Measurements from ENCODE around the gene SASH3.

The SASH3 gene

DNA sequence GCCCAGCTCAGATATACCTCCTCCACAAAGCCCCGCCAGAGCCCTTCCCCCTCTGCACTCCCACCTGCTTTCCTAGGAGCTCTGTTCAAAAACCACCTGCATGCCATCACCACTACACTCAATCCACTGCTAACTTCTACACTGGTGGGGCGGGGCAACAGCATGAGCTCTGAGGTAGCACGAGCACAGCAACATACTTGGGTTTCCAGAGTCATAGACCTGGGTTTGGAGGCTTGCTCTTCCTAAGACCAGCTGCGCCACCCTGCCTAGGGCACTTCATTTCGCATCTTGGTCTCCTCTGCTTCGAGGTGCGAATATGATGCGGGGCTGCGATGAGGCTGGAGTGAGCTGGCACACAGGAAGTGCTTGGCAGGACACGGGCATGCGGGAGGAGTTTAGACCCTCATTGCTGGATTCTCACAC is 3.6 kb downstream of the SASH3 start:
- no peak for DNase-seq (ENCODE audit: low read depth)

DNA sequence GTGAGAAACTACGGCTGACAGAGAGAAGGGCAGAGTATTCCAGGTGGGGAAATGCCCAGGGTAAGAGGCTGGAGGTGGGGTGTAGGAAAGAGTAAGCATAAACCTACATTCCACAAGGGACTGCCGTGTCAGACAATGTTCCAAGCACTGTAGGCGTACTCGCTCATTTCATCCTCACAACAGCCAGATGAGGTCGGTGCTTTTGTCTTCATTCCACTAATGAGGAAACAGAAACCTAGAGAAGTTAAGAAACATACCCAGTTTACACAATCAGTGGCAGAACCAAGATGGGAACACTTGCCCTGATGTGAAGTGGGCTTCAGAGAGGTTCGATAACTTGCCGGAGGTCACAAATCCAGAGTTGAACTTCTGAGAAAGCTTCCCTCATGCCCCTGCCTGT is 4.6 kb downstream of the SASH3 start:
- no peak for DNase-seq (ENCODE audit: low read depth)

DNA sequence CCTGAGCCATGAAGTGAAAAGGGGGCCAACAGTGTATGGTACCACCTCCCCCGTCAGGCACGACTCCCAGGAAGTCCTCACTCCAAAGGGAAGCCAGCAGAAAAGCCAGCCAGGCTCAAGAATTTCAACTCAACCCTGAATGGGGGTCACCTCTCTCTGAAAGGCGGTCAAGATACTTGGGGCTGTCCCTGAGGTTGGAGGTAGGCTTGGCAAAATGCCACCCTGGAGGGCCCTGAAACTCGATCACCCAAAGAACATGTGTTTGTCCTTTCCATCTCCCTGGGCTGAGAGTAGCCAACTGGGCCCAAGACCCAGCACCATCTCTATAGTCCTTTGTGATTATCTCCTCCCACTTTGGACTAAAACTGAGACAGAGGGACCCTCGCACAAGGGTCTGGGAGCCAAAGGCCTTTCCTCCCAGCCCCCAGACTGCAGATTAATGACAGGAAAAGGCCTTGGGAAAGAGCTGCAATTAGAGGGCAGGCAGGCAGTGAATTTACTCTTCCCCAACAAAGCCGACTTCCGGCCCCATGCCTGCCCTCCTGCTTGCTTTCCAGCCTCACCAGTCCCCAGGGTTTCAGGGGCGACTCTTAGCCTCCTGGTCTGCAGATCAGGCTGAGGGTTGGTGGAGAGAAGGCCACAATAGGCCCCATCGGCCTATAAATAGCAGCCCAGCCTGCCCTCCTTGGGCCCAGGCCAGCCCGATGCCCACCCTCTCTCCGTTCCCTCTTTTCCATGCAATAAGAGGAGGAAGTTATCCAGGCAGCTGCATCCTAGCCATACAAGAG is 5.6 kb downstream of the SASH3 start:
- DNase-seq (ENCODE audit: low read depth), result no peak

DNA sequence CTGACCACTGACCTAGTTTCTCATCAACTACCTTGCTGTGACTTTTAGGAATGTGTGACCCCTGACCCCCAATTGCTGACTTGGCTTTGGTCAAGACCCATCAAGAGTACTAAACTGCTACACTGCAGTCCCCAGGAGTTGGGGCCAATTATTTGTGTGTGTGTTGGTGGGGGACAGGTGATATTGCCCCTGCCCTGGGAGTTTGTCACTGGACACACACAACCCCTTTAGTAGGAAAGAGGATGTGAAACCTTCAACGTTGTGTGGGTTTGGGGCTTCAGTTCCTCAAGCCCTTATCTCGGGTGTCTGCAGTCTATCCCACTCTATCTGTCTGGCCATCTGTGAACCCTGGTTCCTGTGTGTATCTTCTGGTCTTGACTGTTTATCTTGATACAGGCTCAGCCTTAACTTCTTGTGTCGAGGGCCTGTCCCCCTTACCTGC is 6.5 kb downstream of the SASH3 start:
- no peak for DNase-seq (ENCODE audit: low read depth)

DNA sequence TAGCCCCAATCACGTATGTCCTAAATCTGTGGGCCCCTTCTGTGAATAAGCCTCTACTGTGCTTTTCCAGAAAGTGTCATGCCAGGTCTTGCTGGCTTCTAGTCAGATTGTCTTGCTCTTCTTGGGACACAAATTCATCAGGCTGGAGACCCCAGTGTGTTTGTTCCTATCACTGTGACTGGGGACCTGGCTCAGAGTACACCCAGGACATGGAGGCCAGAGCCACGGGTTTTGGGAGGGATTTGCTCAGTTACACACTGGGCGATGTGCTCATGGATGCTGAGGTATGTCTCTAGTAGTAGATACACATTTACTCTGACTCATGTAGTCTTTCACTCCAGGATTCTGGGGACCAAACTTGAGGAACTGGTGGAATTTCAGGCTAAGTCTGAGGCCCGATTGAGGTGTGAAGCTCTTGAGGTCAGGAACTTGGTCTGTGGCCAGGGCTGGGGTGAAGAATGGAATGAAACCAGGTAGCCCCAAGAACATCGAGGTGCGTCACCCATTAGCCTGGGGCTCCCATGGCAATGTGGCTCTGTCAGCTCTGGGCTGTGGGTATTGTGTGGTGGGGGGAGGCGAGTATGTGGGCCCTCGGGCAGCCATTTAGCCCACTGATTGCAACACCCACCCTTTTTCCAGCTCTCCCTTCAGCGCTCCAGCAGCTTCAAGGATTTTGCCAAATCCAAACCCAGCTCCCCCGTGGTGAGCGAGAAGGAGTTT is 7.7 kb downstream of the SASH3 start:
- no peak for DNase-seq (ENCODE audit: low read depth)

DNA sequence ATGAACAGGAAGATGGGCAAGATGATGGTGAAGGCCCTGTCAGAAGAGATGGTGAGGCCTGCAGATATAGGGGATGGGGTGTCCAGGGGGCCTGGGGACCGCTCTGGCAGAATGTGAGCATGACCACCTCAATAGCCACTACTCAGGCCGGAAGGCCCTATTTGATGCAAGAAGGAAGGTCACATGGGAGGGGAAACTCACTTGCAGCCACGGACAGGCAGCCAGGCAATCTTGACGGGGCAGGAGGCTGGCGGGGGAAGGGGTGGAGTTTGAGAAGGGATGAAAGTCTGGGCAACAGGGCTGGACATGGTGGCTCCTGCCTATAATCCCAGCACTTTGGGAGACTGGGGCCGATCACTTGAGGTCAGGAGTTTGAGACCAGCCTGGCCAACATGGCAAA is 8.8 kb downstream of the SASH3 start:
- DNase-seq (ENCODE audit: low read depth), result no peak

DNA sequence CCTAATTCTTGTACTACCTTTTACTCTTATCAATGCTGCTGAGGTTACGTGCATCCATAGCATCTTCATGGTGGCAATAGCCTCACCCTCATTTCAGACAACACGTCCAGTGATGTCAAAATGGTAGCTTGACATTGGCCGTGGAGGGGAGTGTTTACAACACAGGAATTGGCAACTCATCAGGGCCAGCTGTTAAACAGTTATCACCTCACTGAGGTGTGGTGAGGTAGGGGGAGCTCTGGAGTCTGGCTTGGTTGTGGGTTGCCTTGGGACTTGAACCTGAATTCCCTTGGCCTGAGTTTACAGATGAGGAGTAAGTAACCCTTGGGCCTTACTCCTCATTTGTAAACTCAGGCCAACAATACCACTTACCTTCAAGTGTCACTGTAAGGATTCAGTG is 10.4 kb downstream of the SASH3 start:
- DNase-seq (ENCODE audit: low read depth), result no peak

DNA sequence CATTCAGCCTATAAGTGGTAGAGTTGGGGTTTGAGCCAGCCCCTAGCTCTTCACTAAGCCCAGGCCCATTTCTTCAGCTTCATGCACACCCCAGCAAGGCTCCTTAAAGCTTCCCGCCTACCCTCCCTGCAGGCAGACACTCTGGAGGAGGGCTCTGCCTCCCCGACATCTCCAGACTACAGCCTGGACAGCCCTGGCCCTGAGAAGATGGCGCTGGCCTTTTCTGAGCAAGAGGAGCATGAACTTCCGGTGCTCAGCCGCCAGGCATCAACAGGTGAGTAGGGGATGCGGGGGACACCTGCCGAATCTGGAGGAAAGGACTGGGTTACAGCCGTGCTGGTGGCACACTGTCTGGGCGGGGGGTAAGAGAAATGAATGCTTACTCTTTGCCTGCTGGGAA is 11.1 kb downstream of the SASH3 start:
- no peak for DNase-seq (ENCODE audit: low read depth)

DNA sequence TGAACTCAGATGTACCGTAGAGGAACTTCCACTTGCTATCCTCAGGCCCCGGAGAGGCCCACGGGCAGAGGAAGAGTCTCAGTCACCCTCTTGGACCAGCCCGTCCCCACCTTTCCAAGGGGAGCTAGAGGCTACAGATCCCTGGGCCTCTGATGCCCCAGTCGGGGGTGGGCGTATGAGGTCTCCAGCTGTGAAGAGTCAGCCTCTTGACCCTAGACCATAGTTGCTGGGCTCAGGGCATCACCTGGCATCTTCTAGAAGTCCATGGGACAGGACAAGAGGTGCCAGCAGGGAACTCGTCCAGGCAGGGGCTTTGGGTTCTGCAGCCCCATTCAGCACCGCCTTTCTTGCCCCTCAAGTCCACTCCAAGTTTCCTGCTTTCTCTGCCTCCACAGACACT is 11.6 kb downstream of the SASH3 start:
- DNase-seq (ENCODE audit: low read depth), result no peak

DNA sequence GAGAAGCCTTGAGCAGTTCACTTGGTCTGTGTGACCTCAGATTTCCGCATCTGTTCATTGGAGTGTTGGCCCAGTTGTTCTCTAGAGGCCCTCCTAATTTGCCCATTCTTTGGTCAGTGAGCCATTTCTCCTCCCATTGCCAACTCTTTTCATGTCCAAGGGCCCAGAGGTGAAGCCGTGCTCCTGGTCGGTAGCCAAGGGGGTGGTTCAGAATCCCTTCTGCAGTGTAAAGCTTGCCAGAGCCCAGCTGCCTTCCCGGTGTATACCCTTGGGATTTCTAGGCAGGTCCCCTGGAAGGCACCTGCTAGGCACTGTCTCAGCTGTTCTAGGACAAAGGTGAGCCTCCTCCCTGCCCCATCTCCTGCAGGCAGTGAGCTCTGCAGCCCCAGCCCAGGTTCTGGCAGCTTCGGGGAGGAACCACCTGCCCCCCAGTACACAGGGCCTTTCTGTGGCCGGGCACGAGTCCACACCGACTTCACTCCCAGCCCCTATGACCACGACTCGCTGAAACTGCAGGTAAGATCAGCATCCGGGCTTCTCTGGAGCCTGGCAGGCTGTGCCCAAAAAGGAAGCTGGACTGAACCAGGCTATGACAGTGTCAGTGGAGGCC is 12.3 kb downstream of the SASH3 start:
- DNase-seq (ENCODE audit: low read depth), result no peak

DNA sequence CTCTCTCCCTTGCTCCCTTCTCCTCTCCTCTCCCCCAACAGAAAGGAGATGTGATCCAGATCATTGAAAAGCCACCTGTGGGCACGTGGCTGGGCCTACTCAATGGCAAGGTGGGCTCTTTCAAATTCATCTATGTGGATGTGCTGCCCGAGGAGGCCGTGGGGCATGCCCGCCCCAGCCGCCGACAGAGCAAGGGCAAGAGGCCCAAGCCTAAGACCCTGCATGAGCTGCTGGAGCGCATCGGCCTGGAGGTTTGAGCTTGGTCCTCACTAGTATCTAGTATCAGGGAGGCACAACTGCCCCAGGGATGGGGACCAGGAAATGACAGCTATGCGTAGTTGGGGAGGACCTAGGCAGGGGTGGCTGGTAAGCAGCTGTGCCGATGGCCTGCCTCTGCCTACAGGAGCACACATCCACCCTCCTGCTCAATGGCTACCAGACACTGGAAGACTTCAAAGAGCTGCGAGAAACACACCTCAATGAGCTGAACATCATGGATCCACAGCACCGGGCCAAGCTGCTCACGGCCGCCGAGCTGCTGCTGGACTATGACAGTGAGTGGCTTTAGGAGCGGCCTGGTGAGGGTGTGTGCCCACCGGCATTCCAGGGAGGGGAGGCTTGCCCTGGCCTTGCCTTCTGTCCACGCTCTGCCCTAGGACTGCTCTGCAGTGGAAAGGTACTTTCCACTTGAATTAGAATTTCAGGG is 13.0 kb downstream of the SASH3 start:
- DNase-seq (ENCODE audit: low read depth), result no peak

DNA sequence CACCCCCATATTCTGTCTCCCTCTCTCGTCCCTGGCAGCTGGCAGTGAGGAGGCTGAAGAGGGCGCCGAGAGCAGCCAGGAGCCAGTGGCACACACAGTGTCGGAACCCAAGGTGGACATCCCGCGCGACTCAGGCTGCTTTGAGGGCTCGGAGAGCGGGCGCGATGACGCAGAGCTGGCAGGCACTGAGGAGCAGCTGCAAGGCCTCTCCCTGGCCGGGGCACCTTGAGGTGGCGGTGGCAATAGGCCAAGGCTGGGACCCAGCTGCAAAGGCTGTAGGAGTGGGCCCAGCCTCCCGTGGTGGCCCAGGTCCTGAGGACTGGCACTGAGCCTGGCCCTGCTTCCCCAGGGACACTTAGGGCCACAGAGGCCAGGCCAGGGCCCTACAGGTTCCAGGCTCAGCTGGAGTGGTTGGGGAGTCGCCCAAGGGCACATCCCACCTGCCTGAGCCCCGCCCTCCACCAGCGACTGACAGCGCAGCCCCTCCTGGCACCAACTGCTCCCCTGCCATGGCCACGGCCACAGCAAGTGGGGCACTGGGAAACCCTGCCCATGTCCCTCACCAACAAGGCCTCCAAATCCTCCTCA is 13.9 kb downstream of the SASH3 start:
- DNase-seq (ENCODE audit: low read depth), result no peak

DNA sequence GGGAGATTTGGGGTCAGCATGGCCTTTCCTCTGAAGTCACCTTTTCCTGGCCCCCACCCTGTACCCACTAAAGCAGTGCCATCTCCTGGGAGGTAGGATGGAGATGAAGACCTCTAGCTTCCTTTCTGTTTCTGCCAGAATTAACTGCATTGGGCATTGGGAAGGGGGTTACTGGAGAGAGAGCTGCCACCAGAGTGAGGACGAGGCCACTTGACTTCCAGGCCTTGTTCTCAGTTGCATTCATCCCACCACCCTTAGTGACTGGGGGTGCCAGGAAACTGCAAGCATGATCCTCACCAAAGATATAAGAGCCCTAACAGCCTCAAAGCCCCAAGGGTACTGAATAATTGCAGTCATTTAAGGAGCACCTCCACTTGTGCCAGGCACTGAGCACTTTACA is 15.8 kb downstream of the SASH3 start:
- DNase-seq (ENCODE audit: low read depth), result no peak

DNA sequence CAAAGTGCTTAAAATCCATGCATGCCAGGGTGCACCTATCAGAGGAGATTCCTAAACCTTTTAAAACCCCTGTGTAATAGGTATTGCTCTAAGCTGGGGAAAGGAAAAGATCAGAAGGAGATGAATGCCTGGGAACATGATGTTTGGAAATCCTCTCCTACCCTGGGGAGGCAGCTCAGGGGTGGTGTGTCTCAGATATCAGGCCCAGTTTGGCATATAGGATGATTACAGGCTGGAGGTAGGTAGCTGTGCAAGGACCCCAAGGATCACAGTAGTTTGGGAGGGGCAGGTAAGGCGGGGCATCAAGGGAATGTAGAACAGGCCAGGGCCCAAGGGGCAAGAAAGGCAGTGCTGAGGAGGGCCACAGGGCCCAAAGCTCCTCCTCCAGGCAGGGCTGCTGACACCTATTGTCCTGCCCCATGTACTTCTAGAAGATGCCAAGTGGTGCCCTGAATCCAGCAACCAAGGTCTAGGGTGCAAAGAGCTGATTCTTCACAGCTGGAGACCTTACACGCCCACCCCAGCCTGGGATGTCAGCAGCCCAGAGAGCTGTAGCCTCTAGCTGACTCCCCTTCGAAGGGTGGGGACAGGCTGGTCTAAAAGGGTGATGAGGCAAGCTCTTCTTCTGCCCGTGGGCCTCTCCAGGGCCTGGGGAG is 17.6 kb downstream of the SASH3 start:
- DNase-seq (ENCODE audit: low read depth), result no peak

DNA sequence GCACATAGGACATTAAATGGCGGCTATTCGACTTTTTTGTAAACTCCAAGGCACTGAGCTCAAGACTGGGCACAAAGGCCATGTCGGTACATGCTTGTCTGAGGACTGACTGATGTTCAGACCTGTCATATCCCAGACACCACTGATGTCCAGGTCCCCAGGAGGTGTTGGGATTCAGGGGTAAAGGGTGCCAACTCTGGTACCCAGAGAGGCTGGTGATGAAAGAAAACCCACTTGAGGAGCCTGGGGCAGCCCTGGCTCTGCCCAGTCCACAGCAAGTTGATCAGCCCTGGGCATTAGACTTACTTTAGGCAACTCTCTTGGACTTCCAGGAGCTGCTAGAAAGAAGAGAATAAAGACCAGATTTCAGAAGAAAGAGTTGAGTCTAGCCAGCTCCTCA is 18.7 kb downstream of the SASH3 start:
- DNase-seq (ENCODE audit: low read depth), result no peak

DNA sequence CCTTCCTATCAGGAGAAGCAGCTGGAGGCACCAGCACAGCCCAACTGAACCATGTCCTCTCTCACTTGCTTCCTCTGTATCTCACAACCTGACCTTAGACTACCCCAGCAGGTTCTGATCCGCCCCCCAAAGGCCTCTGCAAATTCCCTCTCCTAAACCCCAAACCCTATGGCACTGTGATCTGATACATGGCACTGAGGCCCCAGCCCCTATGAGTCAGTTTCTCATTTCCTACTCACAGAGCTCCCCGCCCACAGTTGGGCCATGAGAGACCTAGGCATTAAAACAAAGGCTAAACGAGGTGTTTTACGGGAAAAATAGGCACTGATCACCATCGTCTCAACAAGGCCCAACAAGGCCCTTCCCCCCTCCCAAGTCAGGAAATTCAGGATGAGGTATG is 19.1 kb downstream of the SASH3 start:
- DNase-seq (ENCODE audit: low read depth), result no peak

DNA sequence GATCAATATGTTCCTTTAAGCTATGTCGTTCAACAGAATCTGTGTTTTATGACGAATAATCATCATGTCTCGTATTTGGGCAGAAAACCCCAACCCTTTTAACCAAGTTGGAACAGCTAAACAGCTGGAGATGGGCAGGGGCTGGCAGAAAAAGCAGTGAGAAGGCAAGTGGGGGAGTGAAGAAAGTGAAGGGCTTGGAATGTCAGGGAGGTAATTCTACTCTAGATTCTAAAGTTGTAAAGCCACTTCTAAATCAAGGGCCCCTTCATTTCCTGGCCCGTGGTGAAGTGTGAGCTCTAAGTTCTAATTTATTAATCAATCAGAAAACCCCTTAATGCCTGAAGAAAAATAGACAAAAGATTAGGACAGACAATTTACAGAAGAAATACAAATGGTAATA is 20.4 kb downstream of the SASH3 start:
- no peak for DNase-seq (ENCODE audit: low read depth)

DNA sequence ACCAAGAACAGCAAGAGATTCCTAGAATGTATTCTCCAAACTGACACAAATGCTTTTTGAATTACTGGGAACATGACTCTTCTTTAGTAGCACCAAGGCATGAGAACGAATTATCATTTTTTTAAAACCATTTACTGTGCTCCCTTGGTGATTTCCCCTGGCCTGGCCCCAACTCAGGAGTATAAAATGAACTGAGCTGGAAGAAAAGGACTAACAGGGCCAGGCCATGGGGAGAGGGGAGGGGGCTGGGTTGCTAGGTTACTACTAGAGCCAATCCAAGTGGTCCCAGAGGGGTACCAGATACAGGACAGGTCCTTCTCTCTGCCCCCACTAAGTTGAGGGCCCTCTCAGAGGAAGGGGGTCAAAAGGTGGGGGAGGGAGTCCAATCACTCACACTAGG is 23.1 kb downstream of the SASH3 start:
- DNase-seq (ENCODE audit: low read depth), result no peak

DNA sequence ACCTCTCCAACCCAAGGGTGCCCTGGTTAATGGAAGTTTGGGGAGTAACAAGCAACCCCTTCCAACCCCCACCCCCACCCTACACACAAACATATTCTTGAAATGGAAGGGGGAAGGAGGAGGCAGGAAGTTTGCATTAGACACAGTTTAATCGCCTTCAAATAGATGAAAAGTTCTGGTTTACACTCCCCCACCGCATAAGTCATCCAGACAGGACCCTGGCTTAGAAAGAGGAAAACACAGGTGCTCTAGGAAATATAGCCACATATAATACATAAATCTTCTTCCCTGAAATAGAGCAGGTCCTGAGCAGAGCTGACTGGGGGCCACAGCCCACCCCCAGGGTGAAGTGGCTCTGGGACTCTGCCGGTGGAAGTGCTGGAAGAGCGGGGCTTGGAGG is 25.1 kb downstream of the SASH3 start:
- DNase-seq (ENCODE audit: low read depth), result no peak

DNA sequence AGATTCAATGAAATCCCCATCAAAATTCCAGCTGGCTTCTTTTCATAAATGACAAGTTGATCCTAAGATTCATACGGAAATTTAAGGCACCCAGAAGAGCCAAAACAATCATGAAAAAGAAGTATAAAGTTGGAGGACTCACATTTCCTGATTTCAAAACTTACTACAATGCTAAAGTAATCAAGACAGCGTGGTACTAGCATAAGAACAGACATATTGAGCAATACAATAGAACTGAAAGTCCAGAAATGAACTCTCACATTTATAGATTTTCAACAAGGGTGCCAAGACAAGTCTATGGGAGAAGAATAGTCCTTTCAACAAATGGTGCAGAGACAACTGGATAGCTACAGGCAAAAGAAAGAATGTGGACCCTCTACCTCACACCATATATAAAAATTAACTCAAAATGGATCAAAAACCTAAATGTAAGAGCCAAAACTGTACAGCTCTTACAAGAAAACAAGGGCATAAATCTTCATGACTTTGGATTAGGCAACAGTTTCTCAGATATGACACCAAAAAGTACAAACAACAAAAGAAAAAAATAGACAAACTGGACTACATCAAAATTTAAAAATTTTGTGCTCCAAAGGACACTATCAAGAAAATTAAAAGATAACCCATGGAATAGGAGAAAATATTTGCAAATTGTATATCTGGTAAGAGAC is 28.5 kb downstream of the SASH3 start:
- no peak for DNase-seq (ENCODE audit: low read depth)

Data from stimulated activated CD8-positive, alpha-beta memory T cell treated with anti-CD3 and anti-CD28 coated beads, Interleukin-12 subunit alpha, Interleukin-12 subunit beta, amount 100 ng/mL, for 4 hours (primary cell).